ENCODE results near the gene SETD1B.
A peak's percentile ranks its signal among the peaks of the same experiment; 100 is the strongest.
"Not testable (repeated sequence)": the region's sequence is repeated elsewhere in the genome, so short reads cannot be mapped to it uniquely, and the experiment has no call there.

SETD1B gene

DNA sequence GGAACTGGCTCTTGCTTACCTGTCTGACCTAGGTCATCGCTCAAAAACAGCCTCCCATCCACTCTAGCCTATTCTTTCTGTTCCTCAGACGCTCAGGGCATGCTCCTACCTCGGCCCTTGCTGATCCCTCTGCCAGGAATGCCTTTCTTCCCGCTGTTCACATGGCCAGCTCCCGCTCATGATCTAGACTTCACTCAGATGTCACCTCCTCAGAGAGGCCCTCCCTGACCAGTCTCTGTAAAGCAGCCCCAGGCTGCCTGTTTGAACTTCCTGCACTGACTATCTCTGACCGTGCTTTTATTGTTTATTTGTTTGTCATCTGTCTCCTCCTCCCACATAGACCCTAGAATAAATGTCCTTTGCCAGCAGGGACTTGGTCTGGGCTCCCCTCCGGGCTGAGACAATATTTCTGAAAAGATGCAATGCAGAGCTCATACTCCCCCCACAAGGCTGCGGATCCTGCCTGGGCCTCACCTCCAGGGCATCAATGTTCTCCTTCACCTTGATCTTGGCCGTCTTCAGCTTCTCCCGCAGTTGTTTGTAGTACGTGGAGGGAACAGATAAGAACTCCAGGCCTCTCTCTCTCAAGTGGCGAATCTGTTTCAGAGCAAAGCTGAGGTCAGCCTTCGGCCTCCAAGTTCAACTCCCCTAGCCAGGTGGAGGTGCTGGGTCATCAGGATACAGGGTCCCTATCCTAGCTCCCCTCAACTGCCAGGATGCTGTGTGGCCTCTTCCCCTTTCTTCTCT, 39.6 kb downstream of the SETD1B start:
- no peak overlapping the region for H2AFZ ChIP-seq (ENCODE audit: low read length, unreplicated experiment)
- H3K36me3 ChIP-seq (ENCODE audit: insufficient read depth, low read length), result no peaks in the 10 kb centered on the region
- no peaks in the 10 kb centered on the region for H3K27me3 ChIP-seq (ENCODE audit: insufficient read depth, low read length)
- H3K4me3 ChIP-seq (ENCODE audit: low read depth, low read length), result no peak overlapping the region
- H3K27ac ChIP-seq (ENCODE audit: low read depth, low read length), result no peak overlapping the region
- no peaks in the 10 kb centered on the region for H3K4me1 ChIP-seq (ENCODE audit: control insufficient read depth, insufficient read depth, low read length, unreplicated experiment)
- no peaks in the 10 kb centered on the region for H3K79me2 ChIP-seq (ENCODE audit: control insufficient read depth, insufficient read depth, low read length, unreplicated experiment)

DNA sequence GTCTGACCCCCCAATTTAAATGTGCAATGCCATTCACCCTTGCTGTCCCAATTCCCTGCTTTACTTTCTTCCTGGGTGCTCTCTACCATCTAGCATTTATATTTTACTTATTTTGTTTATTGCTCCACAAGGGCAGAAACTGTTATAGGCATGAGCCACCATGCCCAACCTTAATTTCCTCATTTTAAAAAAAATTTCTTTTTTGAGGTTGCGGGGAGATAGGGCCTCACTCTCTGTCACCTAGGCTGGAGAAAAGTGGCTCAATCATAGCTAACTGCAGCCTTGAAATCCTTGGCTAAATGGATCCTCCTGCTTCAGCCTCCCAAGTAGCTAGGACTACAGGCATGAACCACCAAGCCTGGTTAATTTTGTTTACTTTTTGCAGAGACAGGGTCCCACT, 41.9 kb downstream of the SETD1B start:
- Histone ChIP-seq H3K4me1 (ENCODE audit: control insufficient read depth, insufficient read depth, low read length, unreplicated experiment) (no peaks in the 10 kb centered on the region), H3K4me3 (ENCODE audit: low read depth, low read length) (no peak overlapping the region), H3K79me2 (ENCODE audit: control insufficient read depth, insufficient read depth, low read length, unreplicated experiment) (no peaks in the 10 kb centered on the region), H2AFZ (ENCODE audit: low read length, unreplicated experiment) (no peak overlapping the region), H3K36me3 (ENCODE audit: insufficient read depth, low read length) (no peaks in the 10 kb centered on the region), H3K27me3 (ENCODE audit: insufficient read depth, low read length) (no peaks in the 10 kb centered on the region), H3K27ac (ENCODE audit: low read depth, low read length) (no peak overlapping the region)

DNA sequence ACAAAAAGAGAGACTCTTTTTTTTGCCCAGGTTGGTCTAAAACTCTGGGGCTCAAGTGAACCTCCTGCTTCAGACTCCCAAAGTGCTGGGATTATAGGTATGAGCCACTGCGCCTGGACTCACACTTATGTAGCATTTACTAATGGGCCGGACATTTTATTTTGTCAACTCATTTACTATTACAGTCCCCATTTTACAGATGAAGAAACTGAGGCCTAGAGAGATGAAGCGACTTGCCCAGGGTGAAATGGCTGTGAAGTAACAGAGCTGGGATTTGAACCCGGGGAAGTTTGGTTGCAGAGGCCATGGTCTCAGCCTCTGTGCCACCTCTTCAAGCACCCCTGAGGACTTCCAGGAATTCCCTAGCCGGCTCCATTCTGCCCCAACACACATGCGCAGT, 45.4 kb downstream of the SETD1B start:
- Histone ChIP-seq H3K36me3 (ENCODE audit: insufficient read depth, low read length) (no peaks in the 10 kb centered on the region), H3K4me1 (ENCODE audit: control insufficient read depth, insufficient read depth, low read length, unreplicated experiment) (no peaks in the 10 kb centered on the region), H3K79me2 (ENCODE audit: control insufficient read depth, insufficient read depth, low read length, unreplicated experiment) (no peaks in the 10 kb centered on the region), H2AFZ (ENCODE audit: low read length, unreplicated experiment) (no peak overlapping the region), H3K4me3 (ENCODE audit: low read depth, low read length) (no peak overlapping the region), H3K27me3 (ENCODE audit: insufficient read depth, low read length) (no peaks in the 10 kb centered on the region), H3K27ac (ENCODE audit: low read depth, low read length) (no peak overlapping the region)

DNA sequence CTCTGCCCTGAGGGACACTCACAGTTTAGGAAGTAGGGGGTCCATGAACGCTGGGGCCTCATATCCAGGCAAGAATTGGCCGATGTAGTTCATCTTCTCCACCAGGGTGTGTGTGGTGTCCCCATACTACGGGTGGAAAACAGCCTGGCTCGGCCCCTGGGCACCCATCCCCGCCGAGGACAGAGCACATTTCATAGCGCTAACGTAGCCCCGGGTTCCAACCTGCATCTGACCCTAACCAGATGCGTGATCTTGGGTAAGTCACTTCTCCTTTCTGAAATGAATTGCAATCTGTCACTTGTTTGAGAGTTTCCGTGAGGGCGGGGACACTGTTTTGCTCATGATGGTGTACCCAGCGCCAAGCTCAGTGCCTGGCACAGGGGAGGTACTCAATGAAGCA, 45.9 kb downstream of the SETD1B start:
- no peaks in the 10 kb centered on the region for H3K79me2 ChIP-seq (ENCODE audit: control insufficient read depth, insufficient read depth, low read length, unreplicated experiment)
- no peaks in the 10 kb centered on the region for H3K4me1 ChIP-seq (ENCODE audit: control insufficient read depth, insufficient read depth, low read length, unreplicated experiment)
- no peak overlapping the region for H2AFZ ChIP-seq (ENCODE audit: low read length, unreplicated experiment)
- H3K36me3 ChIP-seq (ENCODE audit: insufficient read depth, low read length), result no peaks in the 10 kb centered on the region
- no peaks in the 10 kb centered on the region for H3K27me3 ChIP-seq (ENCODE audit: insufficient read depth, low read length)
- no peak overlapping the region for H3K27ac ChIP-seq (ENCODE audit: low read depth, low read length)
- no peak overlapping the region for H3K4me3 ChIP-seq (ENCODE audit: low read depth, low read length)

DNA sequence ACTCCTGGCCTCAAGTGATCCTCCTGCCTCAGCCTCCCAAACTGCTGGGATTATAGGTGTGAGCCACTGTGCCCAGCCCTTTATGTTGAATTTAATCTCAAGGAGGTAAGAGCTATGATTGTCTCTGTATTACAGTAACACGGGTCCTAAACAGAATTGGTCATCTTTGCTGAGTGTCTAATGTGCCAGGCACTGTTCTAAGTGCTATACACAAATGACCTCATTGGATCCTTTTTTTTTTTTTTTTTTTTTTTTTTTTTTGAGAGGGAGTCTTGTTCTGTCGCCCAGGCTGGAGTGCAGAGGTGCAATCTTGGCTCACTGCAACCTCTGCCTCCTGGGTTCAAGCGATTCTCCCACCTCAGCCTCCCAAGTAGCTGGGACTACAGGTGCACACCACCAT, 48.6 kb downstream of the SETD1B start:
- not testable (repeated sequence) for H3K27me3 ChIP-seq (ENCODE audit: insufficient read depth, low read length); H3K4me3 ChIP-seq (ENCODE audit: low read depth, low read length); H3K79me2 ChIP-seq (ENCODE audit: control insufficient read depth, insufficient read depth, low read length, unreplicated experiment); H3K36me3 ChIP-seq (ENCODE audit: insufficient read depth, low read length); H2AFZ ChIP-seq (ENCODE audit: low read length, unreplicated experiment); H3K4me1 ChIP-seq (ENCODE audit: control insufficient read depth, insufficient read depth, low read length, unreplicated experiment); H3K27ac ChIP-seq (ENCODE audit: low read depth, low read length)

DNA sequence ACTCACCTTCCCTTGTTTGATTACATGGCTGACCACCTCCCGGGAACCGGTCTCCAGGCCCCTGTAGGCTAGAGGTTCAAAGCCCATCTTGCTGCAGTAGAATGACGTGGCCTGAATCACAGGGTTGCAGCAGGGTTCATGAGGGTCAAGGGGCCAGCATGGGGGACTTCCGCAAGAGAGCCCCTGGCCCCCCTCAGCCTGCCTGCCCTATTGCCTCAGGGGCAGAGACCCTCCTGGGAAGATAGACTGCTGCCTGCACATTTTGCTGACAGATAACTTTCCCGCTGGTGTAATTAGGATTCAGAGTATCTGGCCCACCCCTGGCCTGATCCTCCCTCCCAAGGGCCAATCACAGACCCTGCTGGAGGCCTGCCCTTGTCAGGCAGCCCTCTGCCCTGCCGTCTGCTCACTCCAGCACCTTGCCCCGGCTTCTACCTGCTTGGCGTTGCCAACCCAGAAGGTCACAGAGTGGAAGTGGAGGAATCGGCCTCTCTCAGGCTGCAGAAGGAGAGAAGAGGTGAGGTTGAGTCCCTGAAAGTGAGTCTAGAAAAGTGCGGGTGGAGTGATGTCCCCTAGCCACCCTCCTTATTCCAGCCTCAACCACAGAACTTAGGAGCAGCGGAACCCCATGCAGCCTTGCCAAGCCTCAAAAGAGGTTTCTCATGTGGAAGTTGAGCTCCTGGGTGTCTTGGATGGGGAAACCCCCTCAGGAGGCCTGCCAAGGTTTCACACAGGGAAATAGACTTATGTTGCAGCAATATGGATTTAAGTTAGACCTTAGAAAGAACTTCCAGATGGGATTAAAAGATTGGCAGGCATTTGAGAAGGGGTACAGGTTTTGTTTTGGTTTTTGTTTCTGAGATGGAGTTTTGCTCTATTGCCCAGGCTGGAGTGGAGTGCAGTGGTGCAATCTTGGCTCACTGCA, 53.8 kb downstream of the SETD1B start:
- no peaks in the 10 kb centered on the region for H3K79me2 ChIP-seq (ENCODE audit: control insufficient read depth, insufficient read depth, low read length, unreplicated experiment)
- H3K4me1 ChIP-seq (ENCODE audit: control insufficient read depth, insufficient read depth, low read length, unreplicated experiment), result peaks cover 35% of the 10 kb centered on the region
- H3K27me3 ChIP-seq (ENCODE audit: insufficient read depth, low read length), result no peaks in the 10 kb centered on the region
- peak overlapping the region; percentile 88; the same call in 1 of the 2 replicates for H3K27ac ChIP-seq (ENCODE audit: low read depth, low read length)
- no peak overlapping the region for H2AFZ ChIP-seq (ENCODE audit: low read length, unreplicated experiment)
- no peaks in the 10 kb centered on the region for H3K36me3 ChIP-seq (ENCODE audit: insufficient read depth, low read length)
- H3K4me3 ChIP-seq (ENCODE audit: low read depth, low read length), result no peak overlapping the region

DNA sequence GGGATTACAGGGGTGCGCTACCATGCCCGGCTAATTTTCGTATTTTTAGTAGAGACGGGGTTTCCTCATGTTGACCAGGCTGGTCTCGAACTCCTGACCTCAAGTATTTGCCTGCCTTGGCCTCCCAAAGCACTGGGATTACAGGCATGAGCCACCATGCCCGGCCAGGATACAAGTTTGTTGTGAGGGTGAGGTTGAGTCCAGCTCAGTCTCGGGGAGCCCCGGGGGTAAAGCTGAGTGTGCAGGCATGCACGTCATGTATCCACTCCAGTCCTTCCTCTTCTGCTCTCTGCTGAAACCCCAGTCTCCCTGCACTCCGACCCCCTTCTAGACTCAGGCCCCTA, 54.5 kb downstream of the SETD1B start:
- H3K4me1 ChIP-seq (ENCODE audit: control insufficient read depth, insufficient read depth, low read length, unreplicated experiment), result peaks cover 35% of the 10 kb centered on the region
- peak overlapping the region; percentile 88 for H3K27ac ChIP-seq (ENCODE audit: low read depth, low read length)
- no peak overlapping the region for H3K4me3 ChIP-seq (ENCODE audit: low read depth, low read length)
- no peaks in the 10 kb centered on the region for H3K27me3 ChIP-seq (ENCODE audit: insufficient read depth, low read length)
- H3K79me2 ChIP-seq (ENCODE audit: control insufficient read depth, insufficient read depth, low read length, unreplicated experiment), result no peaks in the 10 kb centered on the region
- H3K36me3 ChIP-seq (ENCODE audit: insufficient read depth, low read length), result no peaks in the 10 kb centered on the region
- H2AFZ ChIP-seq (ENCODE audit: low read length, unreplicated experiment), result peak overlapping the region; percentile 66

DNA sequence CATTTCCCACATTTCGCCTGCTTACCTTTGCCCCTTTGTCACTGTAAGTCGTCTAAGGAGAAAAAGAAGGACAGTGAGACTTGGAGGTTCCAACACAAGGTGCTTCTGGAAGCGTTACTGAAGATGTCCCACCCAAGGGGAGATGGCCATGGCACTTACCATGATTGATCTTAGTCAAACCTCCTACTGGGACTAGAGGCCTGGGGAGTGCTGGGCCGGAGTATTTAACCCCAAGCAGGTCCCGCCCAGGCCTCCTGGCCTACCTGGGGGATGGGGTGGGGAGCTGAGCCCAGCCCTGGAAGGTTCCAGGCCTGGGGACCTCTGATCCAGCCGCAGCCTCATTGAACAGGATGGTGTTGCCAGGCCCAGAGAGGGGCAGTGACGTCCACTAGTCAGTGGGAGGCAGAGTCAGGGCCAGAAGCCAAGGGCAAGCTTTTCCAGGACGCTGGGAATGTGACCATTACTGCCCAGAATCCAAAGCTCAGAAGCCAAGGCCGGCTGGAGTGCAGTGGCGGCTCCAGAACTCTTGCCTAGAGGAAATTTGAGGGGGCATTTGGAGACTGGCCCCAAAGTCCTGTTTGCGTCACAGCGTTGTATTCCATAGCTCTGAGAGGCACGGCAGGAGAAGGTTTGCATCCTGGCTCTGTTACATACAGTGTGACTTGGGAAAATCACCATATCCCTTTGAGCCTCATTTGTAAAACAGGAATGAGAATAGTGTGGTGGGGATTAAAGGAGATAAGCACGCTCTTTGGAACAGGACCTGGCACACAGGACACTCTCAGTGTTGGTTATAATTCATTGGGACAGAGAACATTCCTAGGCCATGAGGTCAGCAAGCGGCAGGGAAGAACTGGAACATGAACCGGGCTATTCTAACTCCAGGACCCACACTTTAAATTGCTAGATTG, 55.1 kb downstream of the SETD1B start, which contains the start of gene HPD:
HPD (minus strand) TSS at position 198 of the 911 bp plus-strand sequence; CDS start at position 162, 36 bp downstream.
- Histone ChIP-seq H3K4me3 (ENCODE audit: low read depth, low read length) (no peak within 1 kb of the TSS), H3K36me3 (ENCODE audit: insufficient read depth, low read length) (no peaks in the 10 kb centered on the region), H2AFZ (ENCODE audit: low read length, unreplicated experiment) (peak within 1 kb of the TSS; percentile 66), H3K27ac (ENCODE audit: low read depth, low read length) (peak within 1 kb of the TSS; percentile 88), H3K79me2 (ENCODE audit: control insufficient read depth, insufficient read depth, low read length, unreplicated experiment) (no peaks in the 10 kb centered on the region), H3K4me1 (ENCODE audit: control insufficient read depth, insufficient read depth, low read length, unreplicated experiment) (peaks cover 35% of the 10 kb centered on the region), H3K27me3 (ENCODE audit: insufficient read depth, low read length) (no peaks in the 10 kb centered on the region)

DNA sequence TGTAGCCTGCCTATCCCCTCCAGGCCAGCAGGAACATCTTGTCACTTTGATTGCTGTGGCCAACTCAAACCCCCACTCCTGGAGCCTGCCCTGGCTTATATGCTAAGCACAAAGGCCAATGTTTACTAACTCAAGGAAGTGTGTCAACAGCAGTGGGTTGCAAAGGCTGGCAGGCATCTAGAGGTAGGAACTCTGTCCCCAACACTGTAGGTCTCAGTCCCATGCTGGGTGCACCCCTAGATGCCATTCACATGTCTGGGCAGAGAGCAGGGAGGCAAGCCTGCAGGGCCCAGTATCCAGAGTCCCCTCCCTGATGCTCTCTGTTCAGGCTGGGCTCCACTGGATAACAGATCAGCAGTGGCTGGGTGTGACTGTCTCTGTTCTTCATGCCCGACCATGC, 56.4 kb downstream of the SETD1B start:
- Histone ChIP-seq H2AFZ (ENCODE audit: low read length, unreplicated experiment) (no peak overlapping the region), H3K36me3 (ENCODE audit: insufficient read depth, low read length) (no peaks in the 10 kb centered on the region), H3K27me3 (ENCODE audit: insufficient read depth, low read length) (no peaks in the 10 kb centered on the region), H3K4me3 (ENCODE audit: low read depth, low read length) (no peak overlapping the region), H3K4me1 (ENCODE audit: control insufficient read depth, insufficient read depth, low read length, unreplicated experiment) (peaks cover 35% of the 10 kb centered on the region), H3K79me2 (ENCODE audit: control insufficient read depth, insufficient read depth, low read length, unreplicated experiment) (no peaks in the 10 kb centered on the region), H3K27ac (ENCODE audit: low read depth, low read length) (no peak overlapping the region)

DNA sequence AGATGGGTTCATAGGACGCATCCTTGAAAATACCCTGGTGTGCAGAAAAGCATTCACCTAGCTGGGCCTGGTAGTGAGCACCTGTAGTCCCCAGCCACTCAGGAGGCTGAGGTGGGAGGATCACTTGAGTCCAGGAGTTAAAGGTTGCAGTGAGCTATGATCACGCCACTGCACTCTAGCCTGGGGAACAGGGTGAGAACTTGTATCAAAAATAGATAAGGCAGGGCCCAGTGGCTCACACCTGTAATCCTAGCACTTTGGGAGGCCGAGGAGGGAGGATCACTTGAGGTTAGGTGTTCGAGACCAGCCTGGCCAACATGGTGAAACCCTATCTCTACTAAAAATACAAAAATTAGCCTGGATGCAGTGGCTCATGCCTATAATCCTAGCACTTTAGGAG, 56.9 kb downstream of the SETD1B start:
- not testable (repeated sequence) for H3K79me2 ChIP-seq (ENCODE audit: control insufficient read depth, insufficient read depth, low read length, unreplicated experiment); H2AFZ ChIP-seq (ENCODE audit: low read length, unreplicated experiment); H3K27me3 ChIP-seq (ENCODE audit: insufficient read depth, low read length); H3K27ac ChIP-seq (ENCODE audit: low read depth, low read length); H3K4me3 ChIP-seq (ENCODE audit: low read depth, low read length); H3K36me3 ChIP-seq (ENCODE audit: insufficient read depth, low read length)
- peaks cover 35% of the 10 kb centered on the region for H3K4me1 ChIP-seq (ENCODE audit: control insufficient read depth, insufficient read depth, low read length, unreplicated experiment)
